Measurements from ENCODE around the gene GARNL3. TPM values are rescaled to one million over a fixed set of nuclear protein-coding genes. Genes with fewer than 3 reads are reported as not detected.

The GARNL3 gene
- polyA plus RNA-seq, 3 donors, result 12.0 to 14.6 (median 13.7) TPM

DNA sequence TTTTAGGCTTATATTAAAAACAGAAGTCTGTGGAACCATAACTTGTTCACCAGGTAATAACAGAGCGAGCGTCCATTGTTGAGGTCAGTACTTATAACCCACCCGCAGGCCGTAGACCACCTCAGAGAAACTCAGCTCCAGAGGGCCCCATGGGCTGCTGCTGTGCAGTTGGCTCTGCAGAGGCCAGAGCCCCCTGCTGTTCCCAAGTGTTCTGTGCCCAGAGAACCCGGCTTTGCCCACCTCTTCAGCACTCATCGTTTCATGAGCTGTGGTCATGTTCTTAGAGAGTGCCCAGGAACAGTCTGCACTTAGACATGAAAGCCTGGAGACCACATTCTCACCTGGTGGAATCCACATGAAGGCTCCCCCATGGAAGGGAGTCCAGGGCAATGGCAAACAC lies 82.0 kb downstream of the GARNL3 start:
- no peak for DNase-seq (ENCODE audit: low read depth in 3 of 3, low spot score in 2 of 3)

GRCh38 chr9:127347831-127348776 lies 83.5 kb downstream of the GARNL3 start:
- DNase-seq (ENCODE audit: low read depth in 3 of 3, low spot score in 2 of 3), result no peak

DNA sequence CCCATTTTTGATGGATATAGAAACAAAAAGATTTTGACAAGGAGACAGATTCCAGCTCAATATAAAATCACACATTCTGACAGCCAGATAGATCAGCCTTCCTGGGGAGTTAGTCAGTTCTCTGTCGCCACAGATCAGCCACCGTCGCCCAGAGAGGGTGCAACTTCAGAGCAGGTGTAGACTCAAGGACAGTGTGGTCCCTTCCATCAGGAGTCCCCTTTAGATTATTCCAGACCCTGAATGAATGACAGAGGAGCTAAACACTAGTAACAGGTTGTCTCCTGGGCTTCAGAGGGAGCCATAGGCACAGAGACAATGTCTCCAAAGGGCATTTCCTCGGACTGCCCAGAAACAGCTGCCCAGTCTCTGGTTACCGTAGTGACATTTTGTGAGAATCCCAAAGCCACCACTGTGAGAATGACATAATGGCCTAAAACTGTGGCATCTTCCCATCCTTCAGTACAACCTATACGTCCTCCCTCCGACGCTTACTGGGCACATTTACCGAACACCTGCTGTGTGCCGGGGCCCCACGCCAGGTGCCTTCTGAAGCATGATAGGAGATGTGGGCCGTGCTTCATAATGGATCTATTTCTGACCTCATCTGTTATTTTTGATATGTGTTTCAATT lies 85.0 kb downstream of the GARNL3 start:
- DNase-seq (ENCODE audit: low read depth in 3 of 3, low spot score in 2 of 3), result no peak

DNA sequence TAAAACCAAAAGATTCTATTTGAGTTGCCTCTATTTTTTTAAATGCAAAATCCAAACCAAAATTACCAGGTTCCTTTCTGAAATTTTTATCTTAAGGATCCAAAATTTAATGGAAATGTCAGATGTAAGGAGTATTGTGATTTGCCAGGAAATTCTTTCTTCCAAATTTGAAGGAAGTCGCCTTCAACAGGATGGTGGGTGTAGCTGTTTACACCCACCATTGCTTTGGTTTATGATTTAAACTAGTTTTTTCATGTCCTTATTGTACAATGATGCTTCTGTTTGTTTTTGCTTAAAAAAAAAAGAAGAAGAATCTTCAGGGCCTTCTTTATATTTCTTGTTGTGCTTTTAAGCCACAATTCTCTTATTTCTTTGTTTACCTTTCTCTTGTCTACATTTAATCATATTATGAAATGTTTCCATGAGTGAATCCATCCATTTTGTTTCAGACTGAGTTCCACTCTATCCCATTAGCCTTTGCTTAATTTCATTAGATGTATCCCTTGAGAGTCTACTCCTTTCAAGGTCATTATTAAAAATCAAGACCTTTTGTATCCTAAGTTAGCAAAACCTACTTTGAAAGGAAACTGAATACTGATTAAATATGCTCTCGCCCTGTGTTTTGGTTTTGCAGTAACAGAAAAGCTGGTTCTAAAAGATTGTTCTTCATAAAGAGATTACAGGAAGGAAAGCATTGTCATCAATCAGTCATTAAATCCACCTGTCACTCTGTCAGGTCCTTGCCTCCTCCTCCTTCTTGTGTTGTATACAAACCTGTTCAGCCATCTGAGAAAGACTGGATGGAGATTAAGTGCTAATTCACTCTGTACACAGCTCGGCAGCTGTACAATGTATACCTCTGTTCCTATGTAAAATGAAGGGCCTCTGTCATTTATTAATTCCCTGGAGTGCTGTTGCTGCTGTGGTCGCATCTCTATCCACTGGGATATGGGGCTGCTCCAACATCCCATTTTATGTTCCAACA lies 86.9 kb downstream of the GARNL3 start:
- DNase-seq (ENCODE audit: low read depth in 3 of 3, low spot score in 2 of 3), result no peak

DNA sequence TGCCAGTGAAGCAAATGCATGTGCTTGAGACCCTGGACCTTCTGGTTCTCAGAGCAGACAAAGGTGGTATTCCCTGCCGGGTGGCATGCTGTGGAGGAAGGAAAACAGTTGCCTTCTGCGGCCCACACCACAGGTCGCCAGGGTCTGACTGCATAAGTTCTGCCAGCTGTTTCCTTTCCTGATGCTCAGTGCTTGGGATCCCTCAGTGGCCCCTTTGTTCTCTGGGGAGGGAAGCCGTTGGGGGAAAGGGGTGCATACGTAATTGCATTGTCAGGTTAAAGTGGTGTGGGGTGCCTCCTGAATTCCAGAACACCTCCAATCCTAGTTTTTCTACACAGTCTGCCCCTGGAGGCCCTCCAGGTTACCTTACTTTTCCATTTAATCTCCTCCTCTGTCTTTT lies 89.3 kb downstream of the GARNL3 start:
- no peak for DNase-seq (ENCODE audit: low read depth in 3 of 3, low spot score in 2 of 3)

DNA sequence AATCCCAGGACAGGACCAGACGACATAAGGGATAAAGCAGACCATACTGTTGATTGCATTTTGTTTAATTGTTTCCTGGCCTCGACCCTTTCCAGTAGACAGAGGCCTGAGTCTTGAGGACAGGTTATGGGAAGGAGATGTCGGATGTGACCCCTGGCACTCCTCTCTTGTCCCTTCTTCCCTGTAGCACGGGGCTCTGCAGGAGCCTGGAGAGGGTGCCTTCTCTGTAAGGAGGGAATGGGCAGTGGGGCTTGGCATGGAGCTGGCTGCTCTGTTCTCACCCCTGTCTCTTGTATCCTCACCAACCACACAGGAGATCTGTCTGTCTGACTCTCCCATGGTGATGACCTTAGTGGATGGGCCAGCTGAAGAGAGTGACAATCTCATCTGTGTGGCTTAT lies 92.3 kb downstream of the GARNL3 start:
- DNase-seq (ENCODE audit: low read depth in 3 of 3, low spot score in 2 of 3), result no peak

DNA sequence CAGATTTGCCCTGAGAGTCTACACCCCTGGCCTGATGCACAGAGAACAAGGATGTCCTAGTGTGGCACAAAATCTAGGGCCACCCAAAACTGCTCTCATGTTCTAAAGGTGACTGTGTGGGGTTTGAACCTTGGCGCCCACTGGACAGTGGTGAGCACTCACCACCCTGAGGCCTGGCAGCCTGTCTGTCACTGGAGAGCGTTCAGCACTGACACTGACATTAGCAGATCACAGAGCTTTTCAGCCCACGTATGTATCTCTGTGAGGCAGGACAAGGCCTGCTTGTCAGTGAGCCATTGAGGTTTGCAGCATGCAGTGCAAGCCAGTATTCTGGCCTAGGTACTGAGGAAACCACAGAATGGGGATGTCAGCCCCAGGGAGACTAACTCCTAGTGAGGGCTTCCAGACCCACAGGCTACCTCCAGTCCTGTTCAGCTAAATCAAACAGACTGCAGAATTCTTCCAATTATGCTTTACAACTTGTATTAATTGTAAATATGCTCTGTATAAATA lies 93.5 kb downstream of the GARNL3 start:
- DNase-seq (ENCODE audit: low read depth in 3 of 3, low spot score in 2 of 3), result no peak

DNA sequence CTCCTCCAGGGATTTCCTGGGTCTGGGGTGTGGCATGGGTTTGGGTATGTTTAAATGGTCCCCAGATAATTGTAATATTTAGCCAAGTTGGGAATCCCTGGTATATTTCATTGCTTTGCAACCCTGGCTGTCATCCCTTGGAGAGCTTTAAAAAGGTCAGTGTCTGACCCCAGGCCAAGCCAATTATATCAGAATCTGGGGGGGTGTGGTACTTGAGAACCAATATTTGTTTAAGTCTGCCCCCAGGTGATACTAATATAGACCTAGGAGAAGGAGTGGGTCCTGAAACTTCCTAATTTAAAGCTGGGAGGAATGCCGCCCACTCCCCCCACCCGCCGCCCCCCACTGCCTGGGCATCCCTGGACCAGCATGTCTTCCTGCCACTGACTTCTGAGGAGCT lies 94.2 kb downstream of the GARNL3 start:
- no peak for DNase-seq (ENCODE audit: low read depth in 3 of 3, low spot score in 2 of 3)

DNA sequence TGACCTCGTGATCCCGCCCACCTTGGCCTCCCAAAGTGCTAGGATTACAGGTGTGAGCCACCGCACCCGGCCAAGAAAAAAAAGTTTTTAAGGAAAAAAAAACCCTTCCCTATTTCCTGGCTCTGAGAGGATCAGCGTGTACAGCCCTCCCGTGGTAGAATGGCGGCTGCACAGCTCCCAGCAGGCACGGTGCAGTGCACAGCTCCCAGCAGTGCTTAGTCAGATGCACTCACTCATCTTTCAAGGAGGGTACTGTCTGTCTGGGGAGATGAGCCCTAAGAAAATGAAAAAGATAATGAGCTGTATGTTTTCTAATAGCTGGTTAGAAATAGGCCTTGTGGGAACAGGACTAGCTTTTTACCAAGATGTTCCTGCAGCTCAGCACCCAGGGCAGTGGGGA lies 95.7 kb downstream of the GARNL3 start:
- no peak for DNase-seq (ENCODE audit: low read depth in 3 of 3, low spot score in 2 of 3)

GRCh38 chr9:127360829-127361228 lies 96.3 kb downstream of the GARNL3 start:
- DNase-seq (ENCODE audit: low read depth in 3 of 3, low spot score in 2 of 3), result no peak

DNA sequence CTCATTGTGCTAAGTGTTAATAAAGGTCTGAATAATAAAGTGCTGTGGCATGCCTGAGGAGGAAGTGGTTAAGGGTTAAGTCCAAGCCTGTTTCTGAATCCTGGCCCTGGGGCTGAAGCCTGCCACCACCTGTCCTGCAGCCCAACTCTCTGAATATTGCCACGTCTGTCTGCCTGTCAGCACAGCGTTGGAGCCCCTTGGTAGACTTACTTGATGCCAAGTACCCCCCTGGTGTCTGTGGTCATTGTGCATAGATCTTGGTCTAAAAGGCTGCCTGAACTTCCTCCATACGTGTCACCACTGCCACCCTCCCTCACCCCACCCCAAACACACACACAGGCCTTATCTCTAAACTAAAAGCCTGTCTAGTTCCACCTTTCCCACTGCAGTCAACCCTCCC lies 97.0 kb downstream of the GARNL3 start:
- no peak for DNase-seq (ENCODE audit: low read depth in 3 of 3, low spot score in 2 of 3)

DNA sequence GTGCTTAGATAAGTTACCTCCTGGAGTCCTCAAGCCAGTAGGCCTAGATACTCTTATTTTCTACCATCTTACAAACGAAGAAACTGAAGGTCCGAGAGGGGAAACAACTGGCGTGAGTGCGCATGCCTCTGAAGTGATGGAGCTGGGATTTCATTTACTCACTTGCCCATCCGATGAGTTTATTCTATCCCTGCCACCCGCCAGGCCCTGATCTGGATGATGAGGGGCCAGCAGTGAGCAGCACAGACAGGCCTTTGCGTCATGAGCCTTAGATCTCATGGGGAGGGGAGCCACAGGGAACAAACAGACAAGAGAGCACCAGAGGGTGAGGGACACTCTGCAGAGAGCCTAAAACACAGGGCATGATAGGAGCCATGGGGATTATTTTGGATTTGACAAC lies 98.3 kb downstream of the GARNL3 start:
- DNase-seq (ENCODE audit: low read depth in 3 of 3, low spot score in 2 of 3), result no peak

DNA sequence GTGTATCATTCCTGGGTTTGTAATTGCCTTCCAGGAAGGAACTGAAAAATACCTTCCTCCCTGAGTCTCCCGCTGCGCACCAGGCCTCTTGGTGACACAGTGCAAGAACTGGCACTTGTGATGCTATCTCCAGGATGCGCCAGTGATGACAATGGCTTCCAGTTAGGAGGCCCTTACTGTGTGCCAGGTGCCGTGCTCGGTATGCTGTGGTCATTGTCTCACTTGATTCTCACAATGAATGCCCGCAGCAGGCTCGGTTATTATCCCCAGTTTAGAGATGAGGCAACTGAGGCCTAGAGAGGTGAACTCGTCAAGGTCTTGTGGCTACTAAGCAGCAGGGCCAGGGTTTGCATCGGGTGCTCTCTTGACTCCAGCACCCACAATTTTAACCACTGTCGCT lies 100.9 kb downstream of the GARNL3 start:
- DNase-seq (ENCODE audit: low read depth in 3 of 3, low spot score in 2 of 3), result no peak

DNA sequence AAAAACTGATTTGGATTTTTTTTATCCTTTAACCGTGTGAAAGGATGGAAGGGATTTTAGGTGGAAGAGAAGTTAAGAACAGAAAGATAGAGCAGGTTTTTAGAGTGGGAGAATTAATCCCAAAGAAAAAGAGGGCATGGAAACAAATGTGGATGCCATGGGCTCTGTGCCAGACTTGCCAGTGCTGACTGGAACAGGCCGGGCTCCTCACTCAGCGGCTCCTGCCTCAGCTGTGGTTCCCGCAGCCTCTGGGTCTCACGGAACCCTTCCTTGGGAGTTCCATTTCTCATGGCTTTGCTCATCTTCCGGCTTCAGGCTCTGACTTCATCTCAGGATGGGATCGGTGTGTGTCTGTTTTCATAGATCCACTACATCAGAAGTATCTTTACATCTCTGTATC lies 102.0 kb downstream of the GARNL3 start:
- no peak for DNase-seq (ENCODE audit: low read depth in 3 of 3, low spot score in 2 of 3)

- DNase-seq (ENCODE audit: low read depth in 3 of 3, low spot score in 2 of 3), result no peak
These were observed 104.4 kb downstream of the GARNL3 start for GRCh38 chr9:127368852-127369402.

DNA sequence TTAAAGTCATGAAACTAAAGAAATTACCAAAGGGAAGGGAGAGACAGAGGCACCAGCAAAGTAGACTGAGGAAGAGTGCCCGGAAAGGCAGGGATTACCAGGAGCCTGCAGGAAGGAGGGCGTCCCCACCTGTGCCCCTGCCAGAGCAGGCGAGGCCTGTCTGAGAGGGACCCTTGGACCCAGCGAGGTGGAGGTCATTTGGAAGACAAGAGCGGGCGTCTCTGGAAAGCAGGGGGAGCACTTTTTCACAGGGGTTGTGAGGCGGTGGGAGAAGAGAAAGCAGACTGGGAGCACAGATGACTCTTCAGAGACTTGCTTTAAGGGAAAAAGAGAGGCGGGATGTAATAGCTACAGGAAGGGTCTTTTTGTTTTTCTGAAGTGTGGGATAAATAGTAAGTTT lies 104.9 kb downstream of the GARNL3 start:
- no peak for DNase-seq (ENCODE audit: low read depth in 3 of 3, low spot score in 2 of 3)

DNA sequence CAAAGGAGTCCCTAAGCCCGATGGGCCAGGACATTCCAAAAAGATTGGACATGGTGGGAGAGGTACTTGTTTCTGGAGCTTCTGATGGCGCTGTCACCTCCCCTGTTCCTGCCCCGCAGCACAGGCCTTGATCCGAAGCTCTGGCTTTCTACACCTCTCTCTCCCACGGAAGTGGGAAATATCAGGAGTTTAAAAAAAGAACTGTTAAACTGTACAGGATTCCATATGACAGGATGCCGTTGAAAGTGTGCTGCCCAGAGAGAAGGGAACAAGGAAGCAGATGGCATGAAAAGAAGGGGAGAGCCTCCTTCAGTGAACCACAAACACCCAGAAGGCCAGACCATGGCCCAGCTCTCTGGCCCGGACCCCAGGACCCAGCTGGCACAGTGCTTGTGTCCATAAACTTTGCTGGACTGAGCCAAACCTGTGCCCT lies 105.6 kb downstream of the GARNL3 start:
- DNase-seq (ENCODE audit: low read depth in 3 of 3, low spot score in 2 of 3), result no peak

DNA sequence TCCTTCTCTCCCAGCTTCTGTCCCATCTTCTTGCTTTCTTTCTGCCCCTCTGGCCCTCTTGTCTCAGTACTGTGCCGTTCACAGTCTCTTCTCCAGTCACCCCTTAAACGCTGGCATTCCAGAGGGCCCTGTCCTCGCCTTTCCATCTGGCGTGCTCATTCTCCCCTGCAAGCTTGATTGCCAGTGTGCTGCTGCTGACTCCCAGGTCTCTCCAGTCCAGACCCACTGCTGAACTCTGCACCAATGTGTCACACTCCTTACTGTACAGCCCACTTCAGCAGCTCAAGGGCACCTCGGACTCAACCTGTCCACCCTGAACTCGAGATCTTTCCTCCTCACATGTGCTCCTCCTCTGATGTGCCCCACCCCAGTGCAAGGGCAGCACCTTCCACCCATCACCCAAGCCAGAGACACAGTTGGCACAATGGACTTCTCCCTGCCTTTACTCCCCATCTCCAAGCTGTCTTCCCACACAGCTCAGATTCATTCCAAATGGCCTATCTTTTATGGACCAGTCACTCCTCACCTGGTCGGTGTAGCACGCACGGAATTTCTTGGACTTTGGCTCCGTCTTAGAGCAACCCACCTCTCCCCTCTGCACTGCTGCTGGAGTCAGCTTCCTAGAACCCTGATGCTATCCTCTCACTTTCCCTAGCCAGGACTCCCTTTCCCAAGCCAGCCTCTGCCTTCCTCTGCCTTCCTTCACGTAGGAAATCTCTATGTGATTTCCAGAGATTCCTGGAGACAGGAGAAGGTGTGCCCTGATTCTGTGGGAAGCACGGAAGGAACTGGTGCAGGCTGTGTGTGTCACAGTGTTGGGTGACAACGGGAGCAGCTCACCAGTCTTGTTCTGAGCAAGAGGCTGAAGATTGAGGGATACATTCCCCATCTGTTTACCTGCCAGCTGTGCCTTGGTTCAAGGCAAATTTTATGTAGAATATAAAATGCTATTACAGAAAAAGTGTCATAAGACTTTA lies 106.4 kb downstream of the GARNL3 start:
- no peak for DNase-seq (ENCODE audit: low read depth in 3 of 3, low spot score in 2 of 3)

DNA sequence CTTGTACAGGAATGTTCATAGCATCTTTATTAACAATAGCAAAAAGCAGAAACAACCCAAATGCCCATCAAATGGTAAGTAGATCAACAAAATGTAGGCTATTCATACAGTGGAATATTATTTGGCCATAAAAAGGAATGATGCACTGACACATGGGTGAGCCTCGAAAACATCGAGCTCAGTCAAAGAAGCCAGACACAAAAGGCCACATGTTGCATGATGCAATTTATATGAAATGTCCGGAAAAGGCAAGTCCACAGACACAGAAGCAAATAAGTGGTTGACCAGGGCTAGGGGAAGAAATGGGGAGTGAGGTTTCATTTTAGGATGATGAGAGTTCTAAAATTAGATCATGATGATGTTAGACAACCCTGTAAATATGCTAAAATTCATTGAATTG lies 115.9 kb downstream of the GARNL3 start:
- no peak for DNase-seq (ENCODE audit: low read depth in 3 of 3, low spot score in 2 of 3)
